Measurements from ENCODE around the gene LMCD1.

LMCD1 gene

GRCh38 chr3:8623741-8624140 is 122.1 kb downstream of the LMCD1 start:
- DNase-seq, result no peak
